ENCODE data around the gene TMEM259.

The TMEM259 gene

DNA sequence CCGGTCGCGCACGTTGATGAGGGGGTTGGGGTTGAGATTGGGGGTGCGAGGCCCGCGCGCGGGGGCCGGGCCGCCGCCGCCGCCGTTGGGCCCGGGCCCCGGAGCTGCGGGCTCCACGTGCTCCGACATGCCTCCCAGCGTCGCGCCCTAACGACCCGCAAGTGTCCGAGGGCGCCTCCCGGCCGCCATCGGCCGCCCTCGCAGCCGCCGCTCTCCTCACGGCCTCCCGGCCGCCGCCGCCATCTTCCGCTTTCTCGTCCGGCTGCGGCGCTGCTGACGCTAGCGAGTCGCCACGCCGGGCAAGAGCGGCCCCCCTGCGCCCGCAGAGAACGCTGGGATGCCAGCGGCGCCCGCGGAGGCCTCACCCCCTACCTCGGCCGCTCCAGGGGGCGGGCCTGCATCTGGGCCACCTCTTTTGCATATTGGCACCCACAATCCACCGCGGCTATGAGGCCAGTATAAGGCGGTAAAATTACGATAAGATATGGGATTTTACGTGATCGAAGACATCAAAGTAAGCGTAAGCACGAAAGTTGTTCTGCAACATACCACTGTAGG lies at the start of gene TMEM259:
Gene TMEM259 (minus strand): TSS at position 256 of the 558 bp plus-strand sequence. CDS start 127 bp downstream, at position 129.
- peak; percentile 92 to 96 (median 93) for DNase-seq (ENCODE audit: low read depth in 4 of 4, low spot score in 1 of 4)

- no peak for DNase-seq (ENCODE audit: low read depth in 4 of 4, low spot score in 1 of 4)
Observed at GRCh38 chr19:1070576-1070930, 49.6 kb upstream of the TMEM259 start.

GRCh38 chr19:1069009-1069779 lies 48.3 kb upstream of the TMEM259 start:
- no peak for DNase-seq (ENCODE audit: low read depth in 4 of 4, low spot score in 1 of 4)

- DNase-seq (ENCODE audit: low read depth in 4 of 4, low spot score in 1 of 4): no peak
Observed at GRCh38 chr19:1068009-1069001, 47.4 kb upstream of the TMEM259 start.

DNA sequence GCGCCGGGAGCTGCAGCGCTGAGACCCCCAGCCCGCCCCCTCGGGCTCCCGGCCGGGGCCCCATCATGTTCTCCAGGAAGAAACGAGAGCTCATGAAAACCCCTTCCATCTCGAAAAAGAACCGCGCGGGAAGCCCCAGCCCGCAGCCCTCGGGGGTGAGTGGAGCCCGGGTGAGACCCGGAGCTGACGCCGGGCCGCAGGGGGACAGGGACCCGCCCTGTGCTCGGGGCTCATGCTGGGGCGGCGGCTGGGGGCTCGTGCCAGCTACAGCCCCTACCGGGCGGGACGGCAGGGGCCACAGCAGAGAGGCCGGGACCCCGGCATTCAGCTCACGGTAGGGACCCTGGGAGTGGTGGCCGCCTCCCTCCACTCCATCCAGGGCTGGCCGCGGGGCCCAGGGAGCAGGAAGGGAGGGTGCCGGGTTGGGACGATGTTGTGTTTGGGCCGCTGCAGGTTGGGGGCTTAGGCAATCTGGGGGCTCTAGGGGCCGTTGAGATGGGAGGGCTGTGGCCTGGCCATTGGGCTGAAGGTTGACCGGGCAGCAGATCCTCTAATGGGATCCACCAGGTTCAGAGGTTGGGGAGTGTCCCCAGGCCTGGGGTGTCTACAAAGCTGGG lies 46.5 kb upstream of the TMEM259 start:
- no peak for DNase-seq (ENCODE audit: low read depth in 4 of 4, low spot score in 1 of 4)

DNA sequence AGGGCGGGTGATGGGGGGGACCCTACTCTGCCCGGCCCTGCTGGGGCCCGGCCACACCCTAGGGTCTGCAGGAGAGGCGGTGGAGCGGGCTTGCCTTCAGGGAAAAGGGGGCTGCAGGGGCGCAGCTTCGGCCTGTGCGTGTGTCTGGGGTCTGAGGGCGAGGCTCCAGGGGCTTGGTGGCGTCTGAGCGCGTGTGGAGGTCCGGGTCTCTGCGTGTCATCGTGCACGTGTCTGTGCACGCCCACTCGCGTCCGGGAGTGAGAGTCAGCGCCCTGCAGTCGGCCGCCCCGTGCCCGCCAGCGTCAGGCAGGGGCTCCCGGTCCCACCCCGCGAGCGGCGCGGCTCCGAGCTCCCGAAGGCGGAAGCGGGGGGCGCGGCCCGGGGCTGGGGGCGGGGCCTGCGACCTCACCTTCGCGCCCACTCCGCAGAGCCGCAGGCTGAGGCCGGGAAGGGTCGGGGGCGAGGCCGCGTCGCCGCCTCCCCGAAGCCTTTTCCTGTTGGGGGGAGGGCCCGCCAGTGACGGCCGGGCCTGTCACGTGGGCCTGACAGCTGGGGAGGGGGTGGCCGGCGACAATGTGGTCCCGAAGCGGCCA lies 45.9 kb upstream of the TMEM259 start, which contains the start of gene ARHGAP45:
Gene ARHGAP45 (plus strand): TSS at position 420 of the 593 bp plus-strand sequence. CDS start 239 bp downstream, outside the sequence.
- peak in 3 of 4 experiments; percentile 49 to 82 (median 64) for DNase-seq (ENCODE audit: low read depth in 4 of 4, low spot score in 1 of 4)

- DNase-seq (ENCODE audit: low read depth in 4 of 4, low spot score in 1 of 4): no peak
Observed at GRCh38 chr19:1066251-1066747, 45.4 kb upstream of the TMEM259 start.

DNA sequence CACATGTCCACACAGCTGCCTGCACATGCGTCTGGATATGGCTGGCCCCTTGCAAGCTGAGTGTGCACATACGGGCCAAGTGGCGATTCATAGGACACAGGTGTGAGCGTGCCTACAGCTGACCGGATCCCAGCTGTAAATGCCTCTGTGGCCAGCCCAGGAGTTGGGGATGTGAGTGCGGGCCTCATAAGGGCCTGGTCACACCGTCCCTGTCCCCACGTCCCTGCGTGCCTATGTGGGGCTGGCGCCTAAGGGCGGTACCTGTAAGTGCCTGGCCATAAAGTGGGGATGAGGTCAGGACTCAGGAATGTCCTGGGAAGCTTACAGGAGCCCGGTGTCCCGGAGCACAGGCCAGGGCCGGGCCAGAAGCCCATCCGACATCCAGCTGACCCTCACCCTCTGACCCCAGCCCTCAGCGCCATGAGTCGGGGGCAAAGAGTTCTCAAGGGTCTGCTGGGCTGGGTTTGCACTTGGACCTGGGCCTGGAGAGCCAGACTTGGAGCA lies 44.7 kb upstream of the TMEM259 start:
- no peak for DNase-seq (ENCODE audit: low read depth in 4 of 4, low spot score in 1 of 4)

- peak in 1 of 4 experiments; percentile 60 for DNase-seq (ENCODE audit: low read depth in 4 of 4, low spot score in 1 of 4)
Observed at GRCh38 chr19:1064661-1065605, 44.0 kb upstream of the TMEM259 start.

DNA sequence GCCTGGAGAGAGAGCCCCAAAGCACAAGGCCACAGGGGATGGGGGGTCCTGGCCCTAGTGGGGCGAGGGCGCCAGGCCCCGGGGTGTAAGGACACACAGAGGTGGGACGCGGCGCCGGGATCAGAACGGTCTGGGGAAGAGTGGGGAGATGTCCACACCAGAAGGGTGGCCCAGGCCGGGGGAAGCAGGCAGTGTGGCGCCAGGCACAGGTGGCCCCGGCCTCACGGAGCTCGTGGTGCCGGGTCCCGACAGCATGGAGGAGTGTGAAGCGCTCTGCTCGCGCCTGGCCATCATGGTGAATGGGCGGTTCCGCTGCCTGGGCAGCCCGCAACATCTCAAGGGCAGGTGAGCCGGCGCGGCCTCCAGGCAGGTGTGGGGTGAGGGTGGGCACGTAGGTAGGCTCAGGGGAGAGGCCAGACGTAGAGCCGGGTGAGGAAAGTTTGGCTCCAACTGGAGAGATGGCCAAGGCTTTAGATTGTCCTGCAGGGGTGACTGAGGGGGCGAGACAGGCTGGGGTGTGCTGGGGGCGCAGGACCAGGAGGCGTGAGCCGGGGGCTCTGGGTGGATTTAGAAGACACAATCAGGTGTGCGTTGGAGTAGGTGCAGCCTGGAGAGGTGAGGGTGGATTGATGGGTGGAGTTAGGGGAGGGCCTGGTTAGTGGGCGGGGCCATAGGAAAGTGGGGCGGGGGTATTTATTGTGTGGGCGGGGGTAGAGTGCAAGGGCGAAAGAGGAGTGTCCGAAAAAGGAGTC lies 43.2 kb upstream of the TMEM259 start:
- no peak for DNase-seq (ENCODE audit: low read depth in 4 of 4, low spot score in 1 of 4)

GRCh38 chr19:1063030-1063908 lies 42.3 kb upstream of the TMEM259 start:
- no peak for DNase-seq (ENCODE audit: low read depth in 4 of 4, low spot score in 1 of 4)

DNA sequence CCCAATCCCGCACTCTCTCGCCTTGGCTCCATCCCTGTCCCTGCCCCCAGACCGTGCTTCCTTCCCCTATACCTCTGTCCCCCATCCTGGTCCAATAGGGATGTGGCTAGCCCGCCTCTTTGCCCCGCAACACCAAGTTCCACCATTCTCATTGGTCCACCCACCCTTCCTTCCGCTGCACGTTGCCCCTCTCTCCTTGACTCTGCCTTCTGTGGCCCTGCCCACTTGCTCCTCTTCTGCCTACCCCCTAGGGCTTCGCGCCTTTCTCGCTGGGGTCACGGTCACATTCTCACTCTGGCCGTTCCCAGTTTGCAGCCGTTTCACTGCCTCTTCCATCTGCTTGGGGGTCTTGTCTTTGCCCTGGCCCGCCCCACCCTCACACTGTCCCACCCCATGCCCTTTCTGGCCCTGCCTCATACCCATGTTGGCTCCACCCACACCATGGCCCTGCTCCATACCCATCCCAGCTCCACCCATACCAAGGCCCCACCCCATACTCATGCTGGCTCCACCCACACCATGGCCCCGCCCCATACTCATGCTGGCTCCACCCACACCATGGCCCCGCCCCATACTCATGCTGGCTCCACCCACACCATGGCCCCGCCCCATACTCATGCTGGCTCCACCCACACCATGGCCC lies 41.6 kb upstream of the TMEM259 start:
- no peak for DNase-seq (ENCODE audit: low read depth in 4 of 4, low spot score in 1 of 4)

DNA sequence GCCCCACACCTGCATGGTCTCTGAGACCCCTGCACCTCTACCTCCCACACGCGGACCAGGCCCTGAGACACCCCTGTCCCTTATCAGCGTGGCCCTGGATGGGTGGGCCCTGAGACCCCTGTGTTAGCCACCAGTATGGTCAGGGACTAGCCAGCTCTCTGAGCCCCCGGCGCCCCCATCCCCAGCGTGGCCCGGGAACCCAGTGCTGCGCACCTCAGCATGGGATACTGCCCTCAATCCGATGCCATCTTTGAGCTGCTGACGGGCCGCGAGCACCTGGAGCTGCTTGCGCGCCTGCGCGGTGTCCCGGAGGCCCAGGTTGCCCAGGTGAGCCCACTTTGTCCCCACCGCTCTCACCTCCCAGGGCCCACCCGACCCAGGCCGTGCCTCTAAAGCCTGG lies 41.1 kb upstream of the TMEM259 start:
- DNase-seq (ENCODE audit: low read depth in 4 of 4, low spot score in 1 of 4): no peak

GRCh38 chr19:1060689-1061088 lies 39.8 kb upstream of the TMEM259 start:
- no peak for DNase-seq (ENCODE audit: low read depth in 4 of 4, low spot score in 1 of 4)

- no peak for DNase-seq (ENCODE audit: low read depth in 4 of 4, low spot score in 1 of 4)
Observed at GRCh38 chr19:1058112-1058511, 37.2 kb upstream of the TMEM259 start.

GRCh38 chr19:1057176-1057855 lies 36.4 kb upstream of the TMEM259 start:
- no peak for DNase-seq (ENCODE audit: low read depth in 4 of 4, low spot score in 1 of 4)
